Stimulated activated CD4-positive, alpha-beta T cell treated with anti-CD3 and anti-CD28 coated beads, Interleukin-4, amount 100 ng/mL, for 24 hours (primary cell): ENCODE results near the gene LTBP1.

Source experiments
- DNase-seq: peaks from one replicate; pipeline ENCODE4 v3.0.0-alpha.2; 2020

The LTBP1 gene

GRCh38 chr2:33321876-33322483, 375.2 kb downstream of the LTBP1 start:
- DNase-seq: no peak

- no peak for DNase-seq
These were observed 375.9 kb downstream of the LTBP1 start for GRCh38 chr2:33322612-33323011.

- no peak for DNase-seq
These were observed 377.2 kb downstream of the LTBP1 start for GRCh38 chr2:33323957-33324356.

GRCh38 chr2:33326100-33326499, 379.3 kb downstream of the LTBP1 start:
- DNase-seq: no peak

GRCh38 chr2:33333433-33333832, 386.7 kb downstream of the LTBP1 start:
- no peak for DNase-seq

GRCh38 chr2:33334083-33334482, 387.3 kb downstream of the LTBP1 start:
- no peak for DNase-seq

- DNase-seq: no peak
These were observed 388.8 kb downstream of the LTBP1 start for GRCh38 chr2:33335516-33335915.

- DNase-seq: no peak
These were observed 389.4 kb downstream of the LTBP1 start for GRCh38 chr2:33336036-33336625.

GRCh38 chr2:33337385-33337960, 390.7 kb downstream of the LTBP1 start:
- DNase-seq: no peak

GRCh38 chr2:33337981-33338380, 391.2 kb downstream of the LTBP1 start:
- DNase-seq: no peak

GRCh38 chr2:33339269-33339668, 392.5 kb downstream of the LTBP1 start:
- DNase-seq: no peak

GRCh38 chr2:33340280-33340679, 393.5 kb downstream of the LTBP1 start:
- no peak for DNase-seq

GRCh38 chr2:33342171-33342570, 395.4 kb downstream of the LTBP1 start:
- DNase-seq: no peak

GRCh38 chr2:33342705-33343104, 396.0 kb downstream of the LTBP1 start:
- no peak for DNase-seq

GRCh38 chr2:33343387-33343895, 396.7 kb downstream of the LTBP1 start:
- DNase-seq: no peak

GRCh38 chr2:33344230-33344629, 397.5 kb downstream of the LTBP1 start:
- DNase-seq: no peak

GRCh38 chr2:33347856-33348255, 401.1 kb downstream of the LTBP1 start:
- no peak for DNase-seq

- no peak for DNase-seq
These were observed 403.9 kb downstream of the LTBP1 start for GRCh38 chr2:33350632-33351031.

- no peak for DNase-seq
These were observed 405.0 kb downstream of the LTBP1 start for GRCh38 chr2:33351781-33352180.

GRCh38 chr2:33354981-33355380, 408.2 kb downstream of the LTBP1 start:
- no peak for DNase-seq

GRCh38 chr2:33358878-33359277, 412.1 kb downstream of the LTBP1 start:
- no peak for DNase-seq

- no peak for DNase-seq
These were observed 416.9 kb downstream of the LTBP1 start for GRCh38 chr2:33363325-33364298.

GRCh38 chr2:33365264-33365970, 418.7 kb downstream of the LTBP1 start:
- no peak for DNase-seq
